Cortex of kidney (tissue), 1 donor: ENCODE data around the gene RAPGEF4.

Source experiments
- DNase-seq: peaks from one replicate; lab custom pipeline; 2025; lab: John Stamatoyannopoulos, UW

Gene RAPGEF4

DNA sequence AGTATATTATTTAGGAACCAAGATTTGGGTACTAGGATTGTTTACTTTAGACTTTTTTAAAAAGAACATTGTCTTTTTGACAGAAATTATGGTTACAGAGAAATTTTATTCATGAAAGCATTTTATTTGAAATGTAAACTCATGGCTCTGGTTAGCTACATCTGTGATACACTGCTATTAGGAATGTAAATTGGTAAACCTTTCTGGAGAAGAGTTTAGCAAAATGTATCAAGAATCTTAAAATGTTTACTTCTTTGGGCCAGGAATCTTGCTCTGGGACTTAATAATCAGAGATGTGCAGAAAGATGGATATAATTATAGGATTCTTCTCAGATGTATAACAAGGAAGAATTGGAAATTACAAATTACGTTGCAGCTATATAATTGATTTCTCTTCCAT is 359.7 kb downstream of the RAPGEF4 start:
- DNase-seq, result no peak

DNA sequence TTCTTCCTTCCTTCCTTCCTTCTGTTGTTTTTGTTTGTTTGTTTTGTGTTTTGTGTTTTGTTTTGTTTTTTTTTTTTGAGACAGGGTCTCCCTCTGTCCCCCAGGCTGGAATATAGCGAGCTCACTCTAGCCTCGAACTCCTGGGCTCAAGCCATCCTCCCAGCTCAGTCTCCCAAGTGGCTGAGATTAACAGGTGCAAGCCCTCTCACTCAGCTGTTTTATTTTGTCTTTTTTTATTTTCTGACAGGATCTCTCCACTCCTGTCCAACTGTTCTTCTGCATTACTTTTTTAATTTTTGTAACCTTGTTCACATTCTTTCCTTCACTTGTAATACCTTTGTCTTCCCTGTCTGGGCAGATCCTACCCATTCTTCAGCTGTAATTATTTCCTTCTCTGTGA is 363.6 kb downstream of the RAPGEF4 start:
- DNase-seq, result no peak

DNA sequence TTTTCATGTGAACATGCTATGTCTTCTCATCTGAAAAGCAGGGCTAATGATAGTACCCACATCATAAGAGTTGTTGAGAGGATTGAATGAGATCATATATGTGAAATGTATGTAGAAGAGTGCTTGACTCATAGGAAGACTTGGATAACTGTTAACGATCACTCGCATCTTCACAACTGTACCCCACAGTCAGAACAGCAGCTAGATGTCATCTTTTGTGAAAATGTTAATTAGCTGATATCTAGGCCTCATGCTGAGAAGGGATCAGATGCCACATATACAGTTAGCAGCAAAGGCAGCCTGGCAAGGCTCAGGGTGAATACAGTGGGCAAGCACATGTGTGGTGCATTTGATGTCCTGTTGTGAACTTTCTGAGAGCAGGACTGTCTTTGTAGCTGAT is 364.2 kb downstream of the RAPGEF4 start:
- no peak for DNase-seq

DNA sequence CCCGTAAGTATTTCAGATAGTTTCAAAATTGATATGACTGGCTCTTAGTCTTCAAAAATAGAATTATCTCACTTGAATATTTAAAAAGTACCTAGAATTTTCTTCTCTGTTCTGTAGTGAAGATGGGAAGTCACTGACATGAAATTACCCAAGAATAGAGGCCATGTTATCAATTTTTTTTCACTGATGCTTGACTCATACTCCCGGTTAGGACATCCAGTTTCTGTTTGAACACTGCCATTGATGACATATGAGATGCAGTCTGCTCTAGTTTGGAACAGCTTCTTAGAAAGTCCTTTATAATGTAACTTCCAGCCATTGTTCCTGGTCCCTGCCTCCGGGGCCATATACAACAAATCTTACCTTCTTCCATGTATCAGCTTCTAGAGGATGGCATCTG is 366.0 kb downstream of the RAPGEF4 start:
- no peak for DNase-seq
